GM15510 (cell line): ENCODE measurements around the gene HS6ST3.

Experiments
- POLR2A ChIP-seq: IDR thresholded peaks from 3 replicates; pipeline ENCODE4 v1.6.1; 2011; ENCODE audit warnings: borderline replicate concordance; ENCODE audit not compliant: insufficient read length; ENCODE audit errors: extremely low read depth

Gene HS6ST3

DNA sequence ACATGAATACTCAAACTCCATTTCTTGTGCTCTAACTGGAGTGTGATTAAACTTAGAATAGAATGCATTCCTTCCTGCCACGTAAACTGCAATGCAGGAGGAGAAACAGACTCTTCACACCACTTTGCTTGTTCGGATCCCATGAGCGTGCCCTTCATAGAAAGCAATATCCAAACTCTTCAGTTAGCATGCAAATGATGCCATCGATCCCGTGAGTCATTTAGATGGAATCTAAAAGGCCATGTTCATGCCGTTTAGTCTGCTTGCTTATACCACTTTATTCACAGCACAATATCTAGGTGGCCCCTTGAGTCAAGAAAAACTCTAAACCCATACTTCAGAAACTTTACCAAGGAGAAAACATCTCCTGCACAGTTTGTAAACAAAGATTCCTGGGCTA lies 678.6 kb downstream of the HS6ST3 start:
- no peak for TF ChIP-seq POLR2A

DNA sequence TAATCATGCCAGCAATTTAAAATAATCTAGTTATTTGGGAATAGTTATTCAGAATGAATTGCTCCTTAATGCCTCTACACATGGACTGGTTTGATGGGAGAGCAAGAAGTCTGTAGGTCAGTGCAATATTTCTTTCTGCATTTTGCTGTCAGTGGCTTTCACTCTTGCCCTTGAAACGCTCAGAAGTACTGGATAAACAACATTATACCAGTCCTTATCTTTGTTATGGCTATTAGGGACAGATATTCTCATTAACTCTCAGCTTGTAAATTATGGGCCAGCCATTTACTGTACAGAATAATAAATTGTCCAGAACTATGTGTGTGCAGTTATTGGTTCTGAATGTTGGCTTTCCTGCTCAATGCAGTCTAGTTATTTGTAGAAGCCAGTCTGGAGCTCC lies 680.0 kb downstream of the HS6ST3 start:
- TF ChIP-seq POLR2A, result no peak

DNA sequence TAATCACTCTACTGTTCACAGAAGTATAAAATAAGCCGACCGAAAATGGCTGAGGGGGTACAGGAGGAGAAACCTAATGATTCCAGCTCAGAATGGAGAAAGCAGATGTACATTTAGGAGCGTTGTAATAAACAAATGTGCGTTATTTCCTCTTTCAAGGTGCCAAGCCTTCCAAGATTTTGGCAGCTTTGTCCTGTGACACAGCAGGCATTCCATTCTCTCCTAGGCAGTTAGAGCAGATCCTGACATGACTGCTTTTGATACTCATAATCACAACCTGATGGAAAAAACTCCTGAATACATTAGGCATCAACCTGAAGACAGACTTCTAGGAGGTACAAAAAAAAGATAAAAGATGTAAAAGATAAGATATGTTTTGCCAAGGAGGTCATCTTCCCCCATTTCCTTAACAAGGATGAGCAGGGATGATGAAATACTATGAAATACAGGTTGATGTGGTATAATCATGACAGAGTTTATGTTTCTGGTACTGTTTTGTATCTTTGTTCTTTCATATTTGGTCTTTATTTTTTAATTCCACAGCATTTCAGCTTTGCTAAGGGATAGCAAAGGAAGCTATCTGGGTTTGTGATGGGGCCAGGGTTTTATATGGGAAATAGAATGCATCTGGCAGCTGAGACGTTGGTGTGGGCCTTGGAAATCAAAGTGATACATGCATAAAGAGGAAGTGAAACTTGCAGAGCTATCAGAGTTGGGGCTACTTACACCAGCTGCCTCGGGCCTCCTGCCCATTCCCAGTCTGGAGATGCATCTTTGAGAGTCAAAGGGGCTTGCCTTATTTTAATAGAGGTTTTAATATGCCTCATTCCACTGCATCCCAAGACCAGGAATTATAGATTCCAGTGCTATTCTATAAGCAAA lies 681.8 kb downstream of the HS6ST3 start:
- TF ChIP-seq POLR2A, result no peak

DNA sequence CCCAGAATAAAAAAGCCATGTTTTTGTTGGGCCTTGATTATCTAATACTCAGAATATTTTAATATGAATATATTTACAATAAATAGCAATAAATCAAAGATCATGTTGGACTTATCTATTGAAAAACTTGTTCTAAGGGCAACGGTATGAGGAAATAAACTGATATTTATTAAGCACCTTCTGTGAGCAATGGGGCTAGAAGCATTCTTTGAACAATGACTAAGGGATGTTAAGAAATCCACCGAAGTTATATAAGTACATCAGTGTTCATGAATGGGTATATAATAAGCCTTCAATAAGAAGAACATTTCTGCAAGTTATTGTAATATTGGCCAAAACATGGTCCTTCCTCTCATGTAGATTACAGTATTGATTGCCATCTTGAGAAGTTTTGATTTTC lies 682.5 kb downstream of the HS6ST3 start:
- no peak for TF ChIP-seq POLR2A

DNA sequence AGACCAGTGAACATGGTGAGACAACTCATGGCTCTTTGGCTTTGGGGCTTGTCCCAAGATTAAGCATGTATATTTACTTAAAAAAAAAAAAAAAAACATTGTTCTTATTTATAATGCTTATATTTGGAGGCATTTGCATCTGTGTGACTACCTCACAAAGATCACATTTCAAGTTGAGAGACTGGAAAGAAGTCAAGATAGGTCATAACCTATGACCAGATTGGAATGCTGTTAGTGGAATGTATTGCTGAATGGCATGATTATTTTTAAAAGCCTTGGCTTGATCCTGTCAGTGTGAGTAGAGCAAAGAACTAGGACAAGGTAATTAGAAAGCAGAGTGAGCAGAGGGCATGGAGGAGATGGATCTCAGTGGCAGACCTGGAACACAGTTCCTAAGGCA lies 689.8 kb downstream of the HS6ST3 start:
- TF ChIP-seq POLR2A, result no peak

DNA sequence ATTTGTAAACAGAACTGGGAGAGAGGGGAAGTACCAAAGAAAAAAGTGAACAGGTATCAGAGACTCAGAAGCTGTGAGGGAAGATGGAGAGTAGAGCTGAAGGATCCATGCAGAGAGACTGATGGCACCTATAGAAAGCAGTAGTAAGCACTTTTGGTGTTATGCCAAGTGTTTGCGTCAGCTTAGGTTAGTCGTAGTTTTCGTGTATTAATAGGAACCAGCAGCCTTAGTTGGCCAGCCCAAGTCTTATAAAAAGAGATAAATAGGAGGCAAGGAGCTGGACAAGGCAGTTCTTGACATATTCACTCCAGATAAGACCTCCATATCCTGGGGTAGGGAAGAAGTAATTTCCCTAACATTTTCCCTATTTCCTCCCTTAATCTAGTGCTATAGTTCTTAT lies 690.2 kb downstream of the HS6ST3 start:
- TF ChIP-seq POLR2A, result no peak

DNA sequence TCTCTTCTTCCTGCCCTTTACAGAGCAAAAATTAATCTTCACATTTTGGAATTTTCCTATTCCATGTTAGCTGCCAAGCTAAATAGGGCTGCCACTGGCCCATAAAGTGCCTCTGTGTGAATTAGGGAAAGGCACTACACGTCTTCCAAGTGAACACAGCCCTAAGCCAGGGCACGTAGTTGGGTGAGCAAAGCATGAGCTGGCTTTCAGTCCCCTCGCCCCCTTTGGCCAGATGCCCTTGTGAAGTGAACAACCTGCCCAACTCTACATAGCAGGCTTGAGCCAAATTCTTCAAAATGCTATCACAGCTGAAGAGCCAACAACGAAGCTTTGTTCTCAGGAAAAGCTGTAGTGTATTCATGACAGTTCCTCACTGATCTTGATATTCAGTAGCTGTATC lies 691.2 kb downstream of the HS6ST3 start:
- TF ChIP-seq POLR2A, result no peak

DNA sequence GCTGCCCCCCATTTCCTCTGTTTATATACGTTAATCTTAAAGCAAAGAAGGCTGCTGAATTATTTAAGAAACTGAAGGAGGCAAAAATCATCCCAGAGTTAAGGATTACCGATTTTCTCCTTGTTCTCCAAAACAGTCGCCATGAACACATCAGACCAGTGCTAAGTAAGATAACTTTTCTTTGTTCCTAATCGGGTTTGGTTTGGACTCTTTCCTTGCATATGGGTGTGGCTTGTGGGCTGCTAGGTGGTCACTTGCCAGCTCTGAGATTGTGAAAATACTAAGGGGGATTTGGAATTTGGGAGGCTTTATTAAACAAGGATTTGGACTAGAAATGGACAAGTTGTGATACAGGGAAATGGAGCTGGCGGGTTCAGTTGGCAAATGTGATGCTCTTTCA lies 692.3 kb downstream of the HS6ST3 start:
- no peak for TF ChIP-seq POLR2A

DNA sequence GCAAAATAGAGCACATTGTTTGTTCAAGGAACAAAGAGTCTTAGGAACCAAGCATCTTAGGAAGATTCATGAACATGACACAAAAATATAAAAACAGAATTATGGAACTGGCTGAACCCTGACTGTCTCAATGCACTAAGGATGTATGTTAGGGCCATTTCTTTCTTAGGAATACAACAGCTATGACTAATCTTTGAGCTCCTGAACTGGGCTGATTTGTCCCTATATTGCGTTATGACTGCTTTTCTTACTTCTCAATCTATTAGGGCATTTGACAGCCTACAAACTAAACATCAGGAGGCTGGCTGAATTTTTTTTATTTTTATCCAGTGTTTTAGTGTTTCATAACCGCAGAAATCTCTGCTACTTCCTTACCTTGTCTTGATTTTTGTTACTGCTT lies 693.1 kb downstream of the HS6ST3 start:
- TF ChIP-seq POLR2A, result no peak

DNA sequence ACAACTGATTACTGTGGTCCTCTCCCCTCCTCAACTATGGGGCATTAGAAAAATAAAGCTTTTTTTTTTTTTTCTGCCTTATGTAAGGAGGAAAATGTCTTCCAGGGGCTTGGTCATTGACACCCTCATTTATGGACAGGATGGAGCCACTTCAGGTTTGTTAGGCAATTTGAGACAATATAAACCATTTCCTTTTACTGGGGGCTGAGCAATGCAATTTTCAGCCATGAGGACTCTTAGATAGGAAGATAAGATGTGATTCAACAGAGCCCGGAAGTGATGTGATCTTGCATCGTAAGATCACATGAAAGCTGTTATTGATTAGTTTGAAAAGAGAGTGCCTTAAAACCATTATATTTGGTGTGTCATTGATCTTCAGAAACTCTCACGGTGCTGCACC lies 693.6 kb downstream of the HS6ST3 start:
- TF ChIP-seq POLR2A, result no peak

DNA sequence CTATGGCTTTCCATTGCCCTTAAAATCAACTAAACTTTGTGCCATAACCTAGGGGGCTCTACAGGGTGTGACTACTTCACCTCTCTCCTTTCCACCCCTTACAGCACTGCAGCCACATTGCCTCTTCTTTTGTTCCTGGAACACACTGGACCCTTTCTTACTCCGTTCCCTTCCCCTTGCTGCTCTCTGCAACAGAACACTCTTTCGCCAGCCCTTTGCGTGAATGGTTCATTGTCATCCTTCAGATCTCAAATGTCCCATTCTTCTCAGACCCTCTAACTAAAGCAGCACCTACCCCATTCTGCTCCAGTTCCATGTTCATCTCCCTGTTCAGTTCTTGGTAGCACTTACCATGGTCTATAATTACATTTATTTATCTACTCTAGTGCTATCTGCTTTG lies 696.1 kb downstream of the HS6ST3 start:
- TF ChIP-seq POLR2A, result no peak

DNA sequence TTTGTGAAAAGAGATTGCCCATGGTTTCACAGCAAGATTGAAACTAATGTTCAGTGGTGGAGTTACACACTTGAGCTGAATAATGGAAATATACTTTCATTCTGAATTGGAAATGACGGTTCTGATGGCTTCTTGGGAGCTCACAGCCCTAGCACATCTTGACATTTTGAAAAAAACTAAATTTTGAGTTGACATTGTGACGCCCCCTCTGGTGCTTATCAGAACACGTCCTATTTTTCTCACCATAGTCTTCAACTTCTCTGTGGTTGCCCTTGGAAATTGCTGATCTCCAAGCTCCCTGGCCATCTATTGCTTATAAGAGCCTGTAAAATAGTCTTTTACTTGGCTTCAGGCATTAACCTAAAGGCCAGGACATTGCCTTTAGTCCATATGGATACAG lies 702.3 kb downstream of the HS6ST3 start:
- TF ChIP-seq POLR2A, result no peak

DNA sequence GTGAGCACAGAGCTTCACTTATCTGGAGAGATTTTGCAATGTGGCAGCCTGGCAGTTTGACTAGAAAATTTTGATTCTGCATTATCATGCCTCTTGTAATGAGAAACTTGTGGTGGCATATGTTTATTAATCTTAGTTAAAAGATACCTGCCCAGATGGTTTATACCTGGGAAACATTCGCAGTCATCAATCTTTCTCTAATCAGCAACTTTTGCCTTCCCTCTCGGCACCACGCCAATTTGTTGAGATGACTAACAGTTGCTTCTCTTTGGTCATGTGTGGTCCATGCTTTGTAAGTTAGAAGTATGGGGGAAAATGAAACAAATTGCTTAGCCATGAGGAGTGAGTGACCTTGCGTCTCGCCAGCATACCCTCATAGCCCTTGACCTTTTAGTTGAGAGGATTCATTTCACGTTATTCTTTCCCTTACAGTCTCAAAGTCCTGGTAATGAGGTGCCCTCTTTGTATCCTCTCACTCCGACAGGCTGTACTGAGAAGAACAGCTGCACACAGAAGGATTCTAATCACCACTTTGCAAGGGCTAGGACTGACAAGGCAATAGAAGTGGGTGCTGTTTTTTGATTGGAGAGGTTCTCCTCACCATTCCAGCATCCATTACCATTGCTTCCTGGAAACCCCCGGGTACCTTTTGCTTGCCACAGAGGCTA lies 703.0 kb downstream of the HS6ST3 start:
- TF ChIP-seq POLR2A, result no peak

DNA sequence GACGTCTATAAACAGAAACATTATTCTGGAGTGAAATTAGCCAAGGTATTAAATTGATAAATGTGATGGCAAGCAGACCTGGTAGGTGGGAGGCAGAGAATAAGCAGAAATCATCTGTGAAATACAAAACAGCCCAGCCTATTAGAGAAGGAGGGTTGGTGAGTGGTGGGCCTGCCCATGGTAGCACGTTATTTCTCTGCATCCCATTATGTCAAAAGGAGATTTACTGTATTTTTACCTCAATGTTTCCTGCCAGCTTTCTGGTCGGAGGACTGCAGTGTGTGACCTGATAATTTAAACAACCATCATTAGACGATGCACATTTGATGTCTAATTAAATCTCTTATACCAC lies 703.5 kb downstream of the HS6ST3 start:
- TF ChIP-seq POLR2A, result no peak

DNA sequence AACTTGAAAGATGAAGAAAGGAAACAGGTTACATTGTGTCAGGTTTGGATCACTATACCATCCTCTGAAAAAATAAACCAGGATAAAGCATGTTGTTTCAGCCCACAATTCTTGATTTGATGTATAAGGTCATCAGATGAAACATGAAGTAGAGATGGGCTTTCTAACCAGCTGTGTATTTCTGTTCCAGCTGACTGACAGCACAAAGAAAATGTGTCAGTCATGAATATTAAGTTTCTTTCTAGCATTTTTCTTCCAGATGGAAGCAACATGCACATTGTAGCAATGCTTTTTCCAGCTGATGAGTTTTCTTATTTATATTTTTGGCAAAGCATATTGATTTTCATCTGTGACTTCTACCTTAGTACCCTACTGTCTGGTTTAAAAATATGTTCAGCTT lies 704.8 kb downstream of the HS6ST3 start:
- TF ChIP-seq POLR2A, result no peak

DNA sequence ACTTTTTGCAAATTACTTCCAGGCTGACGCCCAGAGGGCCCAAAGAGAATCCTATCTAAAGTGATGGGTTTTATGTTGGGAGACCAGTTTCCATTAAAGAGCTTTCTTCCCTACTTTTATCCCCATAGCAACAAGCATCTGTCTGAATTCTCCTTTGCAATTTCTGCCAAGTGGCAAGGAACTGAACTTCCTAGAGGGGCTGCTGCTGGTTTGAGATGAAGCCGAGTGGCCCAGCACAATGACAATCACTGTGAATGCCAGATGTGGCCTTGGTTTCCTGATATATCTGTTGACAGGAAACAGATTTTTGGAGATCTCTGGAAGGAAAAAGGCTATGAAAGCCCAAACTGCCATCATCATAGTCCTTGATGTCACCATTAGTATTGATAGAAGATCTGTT lies 705.8 kb downstream of the HS6ST3 start:
- TF ChIP-seq POLR2A, result no peak
